ENCODE results near the gene PIP4K2A. TPM values are rescaled to one million over a fixed set of nuclear protein-coding genes. Genes with fewer than 3 reads are reported as not detected.

The PIP4K2A gene
- total and polyA plus RNA-seq, 2 experiments from 2014 or later: 39.9 to 40.1 TPM

GRCh38 chr10:22606164-22606614 is 108.2 kb downstream of the PIP4K2A start:
- Mint-ChIP-seq H3K4me1 (peaks cover 34% of the 10 kb centered on the region), H3K27me3 (ENCODE audit: insufficient read depth, low read depth, poor library complexity) (no peaks in the 10 kb centered on the region), H3K27ac (no peak overlapping the region), H3K36me3 (ENCODE audit: low read depth) (peaks cover 38% of the 10 kb centered on the region), H3K4me3 (no peak overlapping the region), H3K9me3 (peaks cover 3% of the 10 kb centered on the region; the same call in 2 of the 3 replicates)
- H3K4me2 ChIP-seq: no peak overlapping the region
- peaks cover 4% of the 10 kb centered on the region for H3K4me1 ChIP-seq (ENCODE audit: insufficient read depth)
- no peak overlapping the region for H3K27ac ChIP-seq (ENCODE audit: low read depth)
- no peaks in the 10 kb centered on the region for H3F3A ChIP-seq (replicated peaks; ENCODE audit: low read depth)
- H3K27me3 ChIP-seq (ENCODE audit: insufficient read depth): no peaks in the 10 kb centered on the region
- H2AFZ ChIP-seq: no peak overlapping the region
- no peaks in the 10 kb centered on the region for H3K36me3 ChIP-seq (ENCODE audit: insufficient read depth)
- ATAC-seq (no peak), DNase-seq (ENCODE audit: low spot score) (no peak)
- no peaks in the 10 kb centered on the region; the same call in none of the 2 replicates for H4K20me1 ChIP-seq (replicated peaks; ENCODE audit: insufficient read depth)
- no peak overlapping the region for H3K4me3 ChIP-seq
- H3K9me2 ChIP-seq (ENCODE audit: insufficient read depth): 0 out of 2 replicates have a peak, but pooled peaks cover 5% of the 10 kb centered on the region
- TF ChIP-seq JUNB (IDR thresholded peaks at IDR 0.05; ENCODE audit: unreplicated experiment): no peak
- no peak for TF ChIP-seq NANOG (IDR thresholded peaks at IDR 0.05; ENCODE audit: borderline replicate concordance)
- TF ChIP-seq, protein P1, sequence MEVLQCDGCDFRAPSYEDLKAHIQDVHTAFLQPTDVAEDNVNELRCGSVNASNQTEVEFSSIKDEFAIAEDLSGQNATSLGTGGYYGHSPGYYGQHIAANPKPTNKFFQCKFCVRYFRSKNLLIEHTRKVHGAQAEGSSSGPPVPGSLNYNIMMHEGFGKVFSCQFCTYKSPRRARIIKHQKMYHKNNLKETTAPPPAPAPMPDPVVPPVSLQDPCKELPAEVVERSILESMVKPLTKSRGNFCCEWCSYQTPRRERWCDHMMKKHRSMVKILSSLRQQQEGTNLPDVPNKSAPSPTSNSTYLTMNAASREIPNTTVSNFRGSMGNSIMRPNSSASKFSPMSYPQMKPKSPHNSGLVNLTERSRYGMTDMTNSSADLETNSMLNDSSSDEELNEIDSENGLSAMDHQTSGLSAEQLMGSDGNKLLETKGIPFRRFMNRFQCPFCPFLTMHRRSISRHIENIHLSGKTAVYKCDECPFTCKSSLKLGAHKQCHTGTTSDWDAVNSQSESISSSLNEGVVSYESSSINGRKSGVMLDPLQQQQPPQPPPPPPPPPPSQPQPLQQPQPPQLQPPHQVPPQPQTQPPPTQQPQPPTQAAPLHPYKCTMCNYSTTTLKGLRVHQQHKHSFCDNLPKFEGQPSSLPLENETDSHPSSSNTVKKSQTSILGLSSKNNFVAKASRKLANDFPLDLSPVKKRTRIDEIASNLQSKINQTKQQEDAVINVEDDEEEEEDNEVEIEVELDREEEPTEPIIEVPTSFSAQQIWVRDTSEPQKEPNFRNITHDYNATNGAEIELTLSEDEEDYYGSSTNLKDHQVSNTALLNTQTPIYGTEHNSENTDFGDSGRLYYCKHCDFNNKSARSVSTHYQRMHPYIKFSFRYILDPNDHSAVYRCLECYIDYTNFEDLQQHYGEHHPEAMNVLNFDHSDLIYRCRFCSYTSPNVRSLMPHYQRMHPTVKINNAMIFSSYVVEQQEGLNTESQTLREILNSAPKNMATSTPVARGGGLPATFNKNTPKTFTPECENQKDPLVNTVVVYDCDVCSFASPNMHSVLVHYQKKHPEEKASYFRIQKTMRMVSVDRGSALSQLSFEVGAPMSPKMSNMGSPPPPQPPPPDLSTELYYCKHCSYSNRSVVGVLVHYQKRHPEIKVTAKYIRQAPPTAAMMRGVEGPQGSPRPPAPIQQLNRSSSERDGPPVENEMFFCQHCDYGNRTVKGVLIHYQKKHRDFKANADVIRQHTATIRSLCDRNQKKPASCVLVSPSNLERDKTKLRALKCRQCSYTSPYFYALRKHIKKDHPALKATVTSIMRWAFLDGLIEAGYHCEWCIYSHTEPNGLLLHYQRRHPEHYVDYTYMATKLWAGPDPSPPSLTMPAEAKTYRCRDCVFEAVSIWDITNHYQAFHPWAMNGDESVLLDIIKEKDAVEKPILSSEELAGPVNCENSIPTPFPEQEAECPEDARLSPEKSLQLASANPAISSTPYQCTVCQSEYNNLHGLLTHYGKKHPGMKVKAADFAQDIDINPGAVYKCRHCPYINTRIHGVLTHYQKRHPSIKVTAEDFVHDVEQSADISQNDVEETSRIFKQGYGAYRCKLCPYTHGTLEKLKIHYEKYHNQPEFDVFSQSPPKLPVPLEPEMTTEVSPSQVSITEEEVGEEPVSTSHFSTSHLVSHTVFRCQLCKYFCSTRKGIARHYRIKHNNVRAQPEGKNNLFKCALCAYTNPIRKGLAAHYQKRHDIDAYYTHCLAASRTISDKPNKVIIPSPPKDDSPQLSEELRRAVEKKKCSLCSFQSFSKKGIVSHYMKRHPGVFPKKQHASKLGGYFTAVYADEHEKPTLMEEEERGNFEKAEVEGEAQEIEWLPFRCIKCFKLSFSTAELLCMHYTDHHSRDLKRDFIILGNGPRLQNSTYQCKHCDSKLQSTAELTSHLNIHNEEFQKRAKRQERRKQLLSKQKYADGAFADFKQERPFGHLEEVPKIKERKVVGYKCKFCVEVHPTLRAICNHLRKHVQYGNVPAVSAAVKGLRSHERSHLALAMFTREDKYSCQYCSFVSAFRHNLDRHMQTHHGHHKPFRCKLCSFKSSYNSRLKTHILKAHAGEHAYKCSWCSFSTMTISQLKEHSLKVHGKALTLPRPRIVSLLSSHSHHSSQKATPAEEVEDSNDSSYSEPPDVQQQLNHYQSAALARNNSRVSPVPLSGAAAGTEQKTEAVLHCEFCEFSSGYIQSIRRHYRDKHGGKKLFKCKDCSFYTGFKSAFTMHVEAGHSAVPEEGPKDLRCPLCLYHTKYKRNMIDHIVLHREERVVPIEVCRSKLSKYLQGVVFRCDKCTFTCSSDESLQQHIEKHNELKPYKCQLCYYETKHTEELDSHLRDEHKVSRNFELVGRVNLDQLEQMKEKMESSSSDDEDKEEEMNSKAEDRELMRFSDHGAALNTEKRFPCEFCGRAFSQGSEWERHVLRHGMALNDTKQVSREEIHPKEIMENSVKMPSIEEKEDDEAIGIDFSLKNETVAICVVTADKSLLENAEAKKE (CRISPR knock-in tag; IDR thresholded peaks at IDR 0.05): no peak
- no peak for TF ChIP-seq ZNF114 (CRISPR knock-in tag; IDR thresholded peaks at IDR 0.05)
- TF ChIP-seq ZNF331 (CRISPR knock-in tag; IDR thresholded peaks at IDR 0.05; ENCODE audit: low read depth): no peak
- peaks cover 30% of the 10 kb centered on the region for H3K79me2 ChIP-seq (replicated peaks; ENCODE audit: insufficient read depth)

DNA sequence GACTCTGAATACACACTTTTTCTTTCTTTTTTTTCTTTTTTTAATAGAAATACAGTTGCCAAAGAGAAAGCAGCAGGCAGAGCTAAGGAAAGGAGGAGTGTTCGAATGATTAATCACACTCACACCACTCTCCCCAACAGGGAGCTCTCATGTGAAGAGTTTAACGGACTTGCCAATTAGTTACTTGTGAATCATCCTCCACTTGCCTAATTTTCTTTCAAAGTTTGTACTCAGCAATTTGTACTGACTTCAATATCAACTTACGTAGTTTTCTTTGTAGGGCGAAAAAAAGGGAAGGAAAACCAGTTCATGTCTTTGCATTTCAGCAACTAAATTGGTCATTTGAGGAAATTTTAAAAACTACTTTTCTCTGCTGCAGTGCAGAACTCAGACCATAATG is 109.2 kb downstream of the PIP4K2A start:
- H3K9me2 ChIP-seq (ENCODE audit: insufficient read depth): 0 out of 2 replicates have a peak, but pooled peaks cover 4% of the 10 kb centered on the region
- no peak overlapping the region for H3K4me3 ChIP-seq
- H2AFZ ChIP-seq: no peak overlapping the region
- H3K27ac ChIP-seq (ENCODE audit: low read depth): peak overlapping the region; percentile 68; the same call in 1 of the 2 replicates
- peak; percentile 21; the same call in 1 of the 3 replicates for ATAC-seq
- H3K27me3 ChIP-seq (ENCODE audit: insufficient read depth): no peaks in the 10 kb centered on the region
- H3K4me2 ChIP-seq: no peak overlapping the region
- no peaks in the 10 kb centered on the region for H3K36me3 ChIP-seq (ENCODE audit: insufficient read depth)
- no peaks in the 10 kb centered on the region; the same call in none of the 2 replicates for H4K20me1 ChIP-seq (replicated peaks; ENCODE audit: insufficient read depth)
- Mint-ChIP-seq H3K4me3 (no peak overlapping the region), H3K27me3 (ENCODE audit: insufficient read depth, low read depth, poor library complexity) (no peaks in the 10 kb centered on the region), H3K9me3 (peaks cover 2% of the 10 kb centered on the region; the same call in 1 of the 3 replicates), H3K27ac (peak overlapping the region; percentile 67; the same call in 1 of the 2 replicates), H3K36me3 (ENCODE audit: low read depth) (peaks cover 28% of the 10 kb centered on the region), H3K4me1 (peaks cover 28% of the 10 kb centered on the region)
- no peak for DNase-seq (ENCODE audit: low spot score)
- H3K4me1 ChIP-seq (ENCODE audit: insufficient read depth): peaks cover 4% of the 10 kb centered on the region; the same call in 1 of the 2 replicates
- H3K79me2 ChIP-seq (replicated peaks; ENCODE audit: insufficient read depth): peaks cover 25% of the 10 kb centered on the region
- H3F3A ChIP-seq (replicated peaks; ENCODE audit: low read depth): no peaks in the 10 kb centered on the region
- TF ChIP-seq JUNB (IDR thresholded peaks at IDR 0.05; ENCODE audit: unreplicated experiment) (no peak), EZH2phosphoT487 (IDR thresholded peaks at IDR 0.05; ENCODE audit: unreplicated experiment) (no peak), ETS1 (IDR thresholded peaks at IDR 0.05) (no peak)
